GM03348 (cell line): ENCODE data around the gene PCLO.

Source experiments
- DNase-seq: peaks from one replicate; pipeline ENCODE4 v3.0.0; 2012; ENCODE audit warnings: low spot score

PCLO gene, protein sequence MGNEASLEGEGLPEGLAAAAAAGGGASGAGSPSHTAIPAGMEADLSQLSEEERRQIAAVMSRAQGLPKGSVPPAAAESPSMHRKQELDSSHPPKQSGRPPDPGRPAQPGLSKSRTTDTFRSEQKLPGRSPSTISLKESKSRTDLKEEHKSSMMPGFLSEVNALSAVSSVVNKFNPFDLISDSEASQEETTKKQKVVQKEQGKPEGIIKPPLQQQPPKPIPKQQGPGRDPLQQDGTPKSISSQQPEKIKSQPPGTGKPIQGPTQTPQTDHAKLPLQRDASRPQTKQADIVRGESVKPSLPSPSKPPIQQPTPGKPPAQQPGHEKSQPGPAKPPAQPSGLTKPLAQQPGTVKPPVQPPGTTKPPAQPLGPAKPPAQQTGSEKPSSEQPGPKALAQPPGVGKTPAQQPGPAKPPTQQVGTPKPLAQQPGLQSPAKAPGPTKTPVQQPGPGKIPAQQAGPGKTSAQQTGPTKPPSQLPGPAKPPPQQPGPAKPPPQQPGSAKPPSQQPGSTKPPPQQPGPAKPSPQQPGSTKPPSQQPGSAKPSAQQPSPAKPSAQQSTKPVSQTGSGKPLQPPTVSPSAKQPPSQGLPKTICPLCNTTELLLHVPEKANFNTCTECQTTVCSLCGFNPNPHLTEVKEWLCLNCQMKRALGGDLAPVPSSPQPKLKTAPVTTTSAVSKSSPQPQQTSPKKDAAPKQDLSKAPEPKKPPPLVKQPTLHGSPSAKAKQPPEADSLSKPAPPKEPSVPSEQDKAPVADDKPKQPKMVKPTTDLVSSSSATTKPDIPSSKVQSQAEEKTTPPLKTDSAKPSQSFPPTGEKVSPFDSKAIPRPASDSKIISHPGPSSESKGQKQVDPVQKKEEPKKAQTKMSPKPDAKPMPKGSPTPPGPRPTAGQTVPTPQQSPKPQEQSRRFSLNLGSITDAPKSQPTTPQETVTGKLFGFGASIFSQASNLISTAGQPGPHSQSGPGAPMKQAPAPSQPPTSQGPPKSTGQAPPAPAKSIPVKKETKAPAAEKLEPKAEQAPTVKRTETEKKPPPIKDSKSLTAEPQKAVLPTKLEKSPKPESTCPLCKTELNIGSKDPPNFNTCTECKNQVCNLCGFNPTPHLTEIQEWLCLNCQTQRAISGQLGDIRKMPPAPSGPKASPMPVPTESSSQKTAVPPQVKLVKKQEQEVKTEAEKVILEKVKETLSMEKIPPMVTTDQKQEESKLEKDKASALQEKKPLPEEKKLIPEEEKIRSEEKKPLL (N-terminal part only)

DNA sequence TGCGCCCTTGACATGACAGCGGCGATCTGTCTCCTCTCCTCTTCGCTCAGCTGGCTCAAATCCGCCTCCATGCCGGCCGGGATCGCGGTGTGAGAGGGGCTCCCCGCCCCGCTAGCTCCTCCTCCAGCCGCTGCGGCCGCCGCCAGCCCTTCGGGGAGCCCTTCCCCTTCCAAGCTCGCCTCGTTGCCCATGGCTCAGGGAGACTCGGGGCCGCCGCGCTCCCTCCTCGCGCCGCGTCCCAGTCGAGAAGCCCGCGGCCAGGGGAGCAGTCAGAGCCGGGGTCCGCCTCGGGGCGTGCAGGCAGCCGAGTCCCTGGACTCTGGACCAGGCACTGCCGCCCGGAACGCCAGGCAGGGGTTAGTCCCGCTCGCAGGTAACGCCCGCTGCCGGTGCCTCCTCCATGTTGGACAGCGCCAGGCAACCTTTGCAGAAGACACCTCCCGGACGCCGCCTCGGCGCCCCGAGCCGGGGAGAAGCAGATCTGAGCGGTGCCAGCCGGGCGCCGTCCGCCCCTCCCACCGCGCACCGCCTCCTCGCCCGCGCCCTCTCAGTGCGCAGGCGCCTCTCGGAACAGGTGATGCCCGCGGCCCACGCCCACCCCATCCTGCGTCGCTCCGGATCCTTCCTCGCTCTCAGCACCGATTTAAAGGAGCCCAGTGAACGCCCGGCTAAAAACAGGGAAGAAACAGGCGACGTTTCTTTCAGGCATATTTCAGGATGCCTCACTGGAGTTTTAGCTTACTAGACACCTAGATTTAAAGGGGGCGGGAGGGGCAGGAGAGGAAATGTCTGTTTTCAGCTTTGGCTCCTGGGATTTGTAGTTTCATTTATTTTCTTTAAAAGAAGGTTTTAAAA, at the start of gene PCLO:
Gene PCLO, minus strand, starts transcription at position 483 of the 855 bp plus-strand sequence. Its CDS starts 292 bp downstream, at position 191.
- peak; percentile 45 for DNase-seq

DNA sequence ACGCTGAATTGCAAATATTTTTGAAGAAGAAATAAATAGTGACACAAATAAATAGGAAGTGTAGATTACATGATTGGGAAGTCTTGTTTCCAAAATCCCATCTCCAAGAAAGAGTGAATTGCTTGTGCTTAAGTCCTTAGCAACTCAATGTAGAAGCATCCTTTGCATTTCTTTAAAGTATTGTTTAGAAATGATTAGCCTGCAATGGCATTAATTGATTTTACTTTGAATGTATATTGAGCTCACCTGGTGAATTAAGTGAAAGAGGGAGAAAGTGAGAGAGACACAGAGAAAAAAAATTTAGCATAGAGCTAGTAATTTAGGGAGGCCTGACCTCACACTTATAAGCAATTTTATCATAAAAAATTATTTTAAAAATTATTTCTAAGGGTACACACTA, 49.0 kb upstream of the PCLO start:
- DNase-seq: no peak

GRCh38 chr7:83210479-83210878, 47.8 kb upstream of the PCLO start:
- DNase-seq: no peak

GRCh38 chr7:83204715-83205114, 42.0 kb upstream of the PCLO start:
- DNase-seq: no peak

DNA sequence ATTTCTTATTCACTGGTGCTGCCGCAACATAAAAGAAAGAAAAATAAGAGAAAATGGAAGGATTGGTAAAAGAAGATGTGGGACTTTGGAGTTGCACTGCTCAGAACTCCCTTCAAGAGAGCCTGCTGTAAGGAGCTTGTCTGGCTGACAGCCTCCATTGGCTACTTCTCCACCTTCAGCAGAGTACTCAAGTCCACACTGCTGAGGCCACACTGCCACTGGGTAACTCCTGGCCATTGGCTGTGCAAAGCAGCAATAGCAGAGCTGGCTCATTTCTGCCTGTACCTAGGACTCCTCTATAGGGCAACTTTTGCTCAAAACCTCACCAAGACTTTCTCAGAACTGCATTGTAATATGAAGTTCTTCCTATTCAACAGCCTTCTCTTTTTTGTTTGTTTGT, 38.7 kb upstream of the PCLO start:
- DNase-seq: no peak

GRCh38 chr7:83190659-83191389, 28.1 kb upstream of the PCLO start:
- no peak for DNase-seq

DNA sequence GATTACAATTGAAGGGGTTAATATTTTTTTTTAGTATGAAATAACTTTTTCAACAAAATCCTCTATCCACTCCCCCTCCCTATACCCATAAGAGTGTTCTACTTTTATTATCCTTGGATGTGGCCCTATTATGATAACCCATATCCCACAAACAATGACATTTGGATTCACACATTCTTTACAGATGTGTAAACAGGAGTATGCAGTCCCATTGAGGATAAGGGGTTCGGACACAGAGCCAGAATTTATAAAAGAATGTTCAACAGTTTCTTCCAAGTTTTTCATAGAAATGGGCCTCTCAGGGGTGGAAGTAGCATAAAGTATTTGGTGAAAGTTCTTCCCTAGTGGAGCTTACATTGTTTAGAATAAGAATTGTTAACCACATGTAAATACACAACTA, 16.1 kb upstream of the PCLO start:
- no peak for DNase-seq

DNA sequence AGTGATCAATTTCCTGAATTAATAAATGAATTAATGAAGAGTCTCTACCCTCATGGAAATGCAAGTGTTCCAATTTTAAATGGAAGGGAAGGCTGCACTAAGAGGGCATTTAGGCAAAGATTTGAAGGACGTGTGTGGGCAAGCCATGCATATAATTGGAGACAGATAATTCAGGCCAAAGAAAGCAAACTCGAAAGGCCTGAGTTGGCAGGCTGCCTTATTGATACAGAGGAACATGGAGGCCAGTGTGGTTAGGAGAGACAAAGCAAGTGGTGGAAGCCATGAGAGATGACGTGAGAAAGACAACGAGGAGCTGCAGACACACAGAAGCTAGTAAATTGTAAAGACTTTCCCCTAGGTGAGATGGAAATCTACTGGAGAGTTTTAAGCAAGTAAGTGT, 15.4 kb upstream of the PCLO start:
- no peak for DNase-seq

DNA sequence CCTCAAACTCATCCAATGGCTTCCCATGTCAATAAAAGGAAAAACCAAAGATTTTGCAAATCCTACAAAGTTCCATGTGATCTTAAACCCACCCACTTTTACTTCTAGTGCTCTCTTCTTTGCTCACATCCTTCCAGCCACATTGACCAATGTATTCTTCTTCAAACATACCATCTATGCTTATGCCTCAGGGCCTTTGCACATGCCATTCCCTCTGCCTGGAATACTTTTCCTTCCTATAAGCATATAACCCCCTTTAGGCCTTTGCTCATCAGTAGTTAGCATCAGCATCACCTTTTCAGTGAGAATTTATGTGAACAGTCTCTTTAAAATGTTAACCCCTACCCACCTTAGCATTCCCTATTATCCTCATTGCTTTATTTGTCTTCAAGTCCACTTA, 11.0 kb upstream of the PCLO start:
- DNase-seq: no peak

DNA sequence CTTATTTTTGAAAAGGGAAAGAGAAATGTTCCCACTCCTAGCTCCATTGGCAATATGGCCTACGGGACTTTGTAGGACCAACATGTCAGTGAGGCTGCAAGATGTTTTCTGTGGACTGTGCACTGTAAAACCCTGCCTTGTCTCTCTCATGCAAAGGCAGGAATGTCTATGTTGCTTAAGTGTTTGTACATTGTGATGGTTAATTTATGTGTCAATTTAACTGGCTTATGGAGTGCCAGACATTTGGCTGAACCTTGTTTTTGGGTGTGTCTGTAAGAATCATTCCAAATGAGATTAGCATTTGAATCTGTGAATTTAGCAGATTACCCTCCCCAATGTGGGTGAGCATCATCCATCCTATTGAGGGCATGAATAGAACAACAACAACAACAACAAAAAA, 4.1 kb upstream of the PCLO start:
- DNase-seq: no peak

- DNase-seq: no peak
Observed at GRCh38 chr7:83161899-83162401, 734 bp downstream of the PCLO start.

DNA sequence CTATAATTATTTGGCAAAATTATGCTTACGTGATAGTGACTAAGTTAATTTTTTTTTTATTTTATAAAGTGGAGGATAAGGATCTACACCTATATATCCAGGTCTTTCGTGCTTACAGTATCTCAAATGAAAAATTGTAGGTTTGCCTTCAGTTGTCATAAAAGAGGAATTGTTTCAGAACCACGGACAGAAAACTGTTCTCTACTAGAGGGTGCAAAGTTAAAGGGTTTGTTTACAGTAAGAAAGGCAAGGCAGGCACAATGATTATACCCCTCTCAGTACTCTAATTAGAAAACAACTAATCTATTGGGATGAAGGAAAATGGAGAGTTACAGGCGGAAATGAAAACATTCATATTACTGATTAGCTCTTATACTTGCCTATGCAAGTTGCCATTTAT, 1.5 kb downstream of the PCLO start:
- no peak for DNase-seq

DNA sequence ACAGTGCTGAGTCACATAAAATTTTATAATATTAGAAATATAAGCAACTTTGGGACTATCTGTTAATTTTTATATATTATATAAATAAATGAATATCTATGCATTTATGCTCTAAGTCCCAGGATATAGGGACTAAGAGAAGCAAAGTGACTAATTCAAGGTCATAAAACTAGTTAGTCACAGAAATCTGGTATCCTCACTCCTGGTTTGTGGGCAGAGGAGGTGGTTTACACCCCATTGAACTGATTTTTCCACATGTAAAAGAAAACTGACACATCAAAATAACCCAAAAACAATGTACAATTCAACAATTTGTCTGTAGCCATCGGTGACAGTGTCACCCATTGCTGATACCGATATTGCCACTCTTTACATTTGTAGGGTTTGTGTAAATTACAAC, 3.0 kb downstream of the PCLO start:
- no peak for DNase-seq

- no peak for DNase-seq
Observed at GRCh38 chr7:83156006-83156405, 6.7 kb downstream of the PCLO start.

GRCh38 chr7:83155407-83155806, 7.3 kb downstream of the PCLO start:
- no peak for DNase-seq

DNA sequence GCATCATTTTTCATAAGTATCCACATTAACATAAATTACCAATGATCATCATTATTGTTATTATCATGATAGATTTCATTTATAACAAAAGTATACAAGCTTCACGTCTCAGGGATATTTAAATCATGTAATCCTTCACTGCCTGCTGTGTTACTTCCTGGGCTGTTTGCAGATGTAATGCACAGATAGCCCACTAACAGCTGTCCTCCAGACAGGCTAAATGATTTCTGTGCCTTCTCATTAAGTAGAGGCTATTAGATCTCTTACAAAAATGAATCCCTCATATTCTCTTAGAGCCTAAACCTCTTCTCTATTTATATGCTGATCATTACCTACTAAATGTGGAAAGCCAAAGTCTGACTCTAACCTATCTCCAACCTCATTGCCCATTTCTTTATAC, 9.3 kb downstream of the PCLO start:
- no peak for DNase-seq

- no peak for DNase-seq
Observed at GRCh38 chr7:83150310-83150709, 12.4 kb downstream of the PCLO start.

- DNase-seq: no peak
Observed at GRCh38 chr7:83149466-83149865, 13.2 kb downstream of the PCLO start.

DNA sequence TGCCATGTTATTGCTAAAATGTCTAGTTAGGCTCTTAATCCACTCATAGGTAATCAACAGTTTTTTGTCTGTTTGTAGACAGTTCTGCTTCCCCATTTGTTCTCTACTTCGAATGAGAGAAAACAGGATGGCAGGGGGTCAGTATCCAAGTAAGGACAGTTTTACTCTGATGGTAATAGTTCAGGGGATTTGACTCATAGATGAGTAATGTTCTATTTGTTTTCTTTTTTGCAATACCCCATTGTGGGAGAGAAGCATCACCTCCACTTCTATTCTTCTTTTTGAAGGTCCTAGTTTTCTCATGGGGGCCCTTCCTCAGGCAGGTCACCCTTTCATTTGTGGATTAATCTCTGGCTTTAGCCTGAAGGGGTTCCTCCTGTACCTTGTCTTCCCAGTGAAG, 13.9 kb downstream of the PCLO start:
- no peak for DNase-seq

- DNase-seq: no peak
Observed at GRCh38 chr7:83143107-83143506, 19.6 kb downstream of the PCLO start.

DNA sequence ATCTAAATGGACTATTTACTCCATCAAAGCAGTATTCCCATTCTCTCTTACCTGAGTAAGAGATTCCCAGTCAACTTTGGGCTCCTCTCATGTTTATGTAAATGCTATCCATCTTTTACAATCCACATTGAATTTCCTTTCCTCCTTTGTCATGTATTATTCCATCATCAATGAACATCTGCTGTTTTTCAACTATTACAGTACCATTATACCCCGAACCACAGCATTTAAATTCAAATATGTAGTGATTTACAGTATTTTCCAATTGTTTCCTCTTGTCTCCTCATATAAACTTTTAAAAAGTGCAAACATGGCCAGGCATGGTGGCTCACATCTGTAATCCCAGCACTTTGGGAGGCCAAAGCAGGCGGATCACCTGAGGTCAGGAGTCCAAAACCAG, 20.3 kb downstream of the PCLO start:
- DNase-seq: no peak
